Stimulated activated naive B cell treated with anti-CD40 and anti-IgM and Interleukin-4, amounts not matched to agents 10 μg/mL and 1 μg/mL and 100 μg/mL, for 72 hours (primary cell): ENCODE results near the gene GALNS.

ENCODE experiments used
- ATAC-seq, 2 donors: fragments of 150-1000 bp; cut with Tn5 transposase; replicated peaks; 2 replicates each; pipeline ENCODE4 v1.10.0; 2021; ENCODE audit warnings: moderate library complexity in 1 of 2
- DNase-seq: peaks from one replicate; pipeline ENCODE4 v3.0.0; 2021
- H3K27ac Mint-ChIP-seq: one replicate; pipeline ENCODE4 v1.8.0; 2022; ENCODE audit warnings: mild to moderate bottlenecking, mixed read lengths
- H3K27me3 Mint-ChIP-seq, 2 donors: one replicate each; pipeline ENCODE4 v1.8.0; 2022; ENCODE audit warnings: mixed read lengths in 2 of 2
- H3K36me3 Mint-ChIP-seq, 2 donors: one replicate each; pipeline ENCODE4 v1.8.0; 2022; ENCODE audit warnings: mixed read lengths in 2 of 2, mild to moderate bottlenecking in 1 of 2
- H3K4me1 Mint-ChIP-seq, 2 donors: one replicate each; pipeline ENCODE4 v1.8.0; 2022; ENCODE audit warnings: mixed read lengths in 2 of 2, mild to moderate bottlenecking in 1 of 2
- H3K4me3 Mint-ChIP-seq, 2 donors: one replicate each; pipeline ENCODE4 v1.8.0; 2022; ENCODE audit warnings: mild to moderate bottlenecking in 2 of 2, mixed read lengths in 2 of 2, moderate library complexity in 1 of 2
- H3K9me3 Mint-ChIP-seq, 2 donors: one replicate each; pipeline ENCODE4 v1.8.0; 2022; ENCODE audit warnings: mixed read lengths in 2 of 2, mild to moderate bottlenecking in 1 of 2

Gene GALNS

DNA sequence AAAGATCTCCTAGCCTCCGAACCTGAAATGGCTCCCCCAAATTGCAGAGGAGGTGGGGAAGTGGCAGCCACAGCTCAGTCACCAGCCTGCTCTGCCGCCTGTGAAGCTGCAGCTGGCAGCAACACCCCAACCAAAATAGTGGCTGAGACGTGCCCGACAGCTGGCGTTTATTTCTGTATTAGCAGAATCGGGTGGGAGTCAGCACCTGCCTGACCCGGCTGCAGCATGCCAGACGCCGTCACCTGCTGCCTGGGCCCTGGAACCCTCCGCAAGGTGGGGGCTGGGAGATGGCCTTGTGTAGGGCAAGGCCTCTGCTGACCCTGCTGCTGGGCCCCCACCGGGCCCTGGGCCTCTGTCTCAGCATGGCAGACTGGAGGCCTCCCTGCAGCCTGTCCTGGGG, 27.2 kb upstream of the GALNS start:
- Mint-ChIP-seq H3K27ac (no peak overlapping the region), H3K4me1 (peaks cover 11 to 12% of the 10 kb centered on the region in 2 donors), H3K4me3 (no peak overlapping the region), H3K27me3 (no peaks in the 10 kb centered on the region), H3K36me3 (peaks cover 40 to 50% of the 10 kb centered on the region in 2 donors), H3K9me3 (peaks cover 0 to 5% of the 10 kb centered on the region in 2 donors)
- no peak for ATAC-seq
- DNase-seq = no peak

- no peak overlapping the region for H3K27ac Mint-ChIP-seq
- DNase-seq = no peak
- no peak overlapping the region for H3K4me3 Mint-ChIP-seq
- H3K9me3 Mint-ChIP-seq = peaks cover 0 to 5% of the 10 kb centered on the region in 2 donors
- no peaks in the 10 kb centered on the region for H3K27me3 Mint-ChIP-seq
- peaks cover 11 to 12% of the 10 kb centered on the region in 2 donors for H3K4me1 Mint-ChIP-seq
- peaks cover 39 to 52% of the 10 kb centered on the region in 2 donors for H3K36me3 Mint-ChIP-seq
- no peak for ATAC-seq
Observed at GRCh38 chr16:88883117-88883895, 26.6 kb upstream of the GALNS start.

DNA sequence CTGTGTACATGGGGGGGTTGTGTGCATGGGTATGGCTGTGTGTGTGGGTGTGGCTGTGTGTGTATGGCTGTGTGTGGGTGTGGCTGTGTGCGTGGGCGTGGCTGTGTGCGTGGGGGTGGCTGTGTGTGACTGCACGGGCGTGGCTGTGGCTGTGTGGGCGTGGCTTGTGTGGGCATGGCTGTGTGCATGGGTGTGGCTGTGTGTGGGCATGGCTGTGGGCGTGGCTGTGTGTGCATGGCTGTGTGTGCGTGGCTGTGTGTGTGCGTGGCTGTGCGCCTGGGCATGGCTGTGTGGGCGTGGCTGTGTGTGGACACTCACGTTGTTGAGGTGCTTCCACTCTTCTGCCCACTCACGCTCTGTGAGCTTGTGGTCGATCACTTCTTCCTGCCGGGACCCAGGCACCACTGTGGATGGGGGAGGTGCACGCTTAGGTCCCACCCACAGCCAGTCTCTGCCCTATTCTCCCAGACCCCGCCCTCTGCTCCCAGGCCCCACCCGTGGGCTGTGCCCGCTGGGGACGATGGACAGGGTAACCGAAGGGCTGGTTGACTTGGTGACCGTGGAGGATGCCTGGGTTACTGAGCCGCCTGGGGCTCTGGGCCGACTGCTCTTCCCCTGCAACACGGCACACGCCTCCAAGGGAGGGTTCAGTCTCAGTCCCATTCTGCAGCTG, 25.7 kb upstream of the GALNS start:
- H3K4me3 Mint-ChIP-seq = no peak overlapping the region
- H3K9me3 Mint-ChIP-seq = peaks cover 0 to 5% of the 10 kb centered on the region in 2 donors
- H3K36me3 Mint-ChIP-seq = peaks cover 44 to 56% of the 10 kb centered on the region in 2 donors
- H3K27me3 Mint-ChIP-seq = no peaks in the 10 kb centered on the region
- ATAC-seq (peak in 1 of 2 donors; percentile 13), DNase-seq (no peak)
- peak overlapping the region; percentile 79 for H3K27ac Mint-ChIP-seq
- H3K4me1 Mint-ChIP-seq = peaks cover 11 to 12% of the 10 kb centered on the region in 2 donors

DNA sequence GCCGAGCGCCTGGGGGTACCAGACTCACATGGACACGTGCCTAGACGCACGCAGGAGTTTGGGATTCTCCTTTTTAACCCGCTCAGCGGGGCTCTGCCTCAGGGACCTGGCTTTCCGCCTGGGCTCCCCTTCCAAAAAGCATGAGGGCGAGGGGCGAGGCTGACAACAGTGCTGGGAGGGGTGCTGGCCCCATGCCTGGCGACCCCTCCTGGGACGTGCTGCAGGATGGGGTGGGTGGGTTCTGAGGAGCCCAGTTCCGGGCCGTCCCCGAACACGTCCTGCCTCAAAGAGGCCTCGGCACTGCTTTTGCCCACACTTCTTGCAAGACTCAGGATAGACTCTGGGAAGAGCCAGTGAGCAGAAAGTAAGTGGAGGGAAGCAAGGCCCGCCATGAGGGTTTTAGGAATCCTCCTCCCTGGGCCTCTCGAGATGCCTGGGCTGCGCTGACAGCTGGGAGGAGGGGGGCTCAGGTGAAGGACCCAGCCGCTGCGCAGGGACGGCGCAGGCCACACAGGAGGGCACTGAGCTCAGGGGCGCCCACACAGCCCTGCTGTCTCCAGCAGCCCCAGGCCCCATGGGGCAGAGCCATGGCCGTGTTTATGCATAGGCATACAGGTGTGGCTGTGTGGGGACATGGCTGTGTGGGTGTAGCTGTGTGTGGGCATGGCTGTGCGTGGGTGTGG, 25.1 kb upstream of the GALNS start:
- Mint-ChIP-seq H3K36me3 (peaks cover 41 to 56% of the 10 kb centered on the region in 2 donors), H3K4me1 (peaks cover 11 to 12% of the 10 kb centered on the region in 2 donors), H3K9me3 (peaks cover 0 to 5% of the 10 kb centered on the region in 2 donors), H3K27ac (peak overlapping the region; percentile 79), H3K27me3 (no peaks in the 10 kb centered on the region), H3K4me3 (no peak overlapping the region)
- DNase-seq = no peak
- ATAC-seq = peak in 1 of 2 donors; percentile 8

DNA sequence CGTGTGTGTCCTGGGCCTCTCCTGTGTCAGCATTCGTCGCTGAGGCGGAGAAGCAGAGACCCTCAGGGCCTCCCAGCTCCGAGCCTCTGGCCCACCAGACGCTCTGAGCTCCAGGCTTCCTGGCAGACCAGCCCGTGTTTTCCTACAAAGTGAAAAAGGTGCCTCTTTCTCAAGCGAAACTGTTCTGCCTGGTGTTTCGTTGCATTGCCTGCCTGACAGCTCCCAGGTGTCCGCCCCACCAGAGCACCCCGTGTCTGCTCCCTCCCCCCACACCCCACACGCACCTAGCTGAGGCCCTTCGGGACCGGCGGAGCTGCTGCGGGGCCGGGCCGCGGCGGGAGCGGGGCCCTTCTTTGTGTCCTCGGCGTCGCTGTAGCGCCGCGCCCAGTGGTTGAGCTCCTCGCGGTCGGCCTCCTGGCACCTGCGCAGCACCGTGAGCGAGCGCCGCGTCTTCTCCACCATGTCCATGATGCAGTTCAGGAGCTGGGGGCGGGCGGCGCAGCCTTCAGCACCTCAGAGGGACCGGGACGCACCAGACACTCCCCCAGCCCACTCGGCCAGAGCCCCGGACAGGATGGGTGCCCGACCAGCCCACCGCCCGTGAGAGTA, 24.4 kb upstream of the GALNS start:
- Mint-ChIP-seq H3K9me3 (peaks cover 0 to 5% of the 10 kb centered on the region in 2 donors), H3K36me3 (peaks cover 46 to 60% of the 10 kb centered on the region in 2 donors), H3K27me3 (no peaks in the 10 kb centered on the region), H3K27ac (no peak overlapping the region), H3K4me3 (no peak overlapping the region), H3K4me1 (peaks cover 11 to 12% of the 10 kb centered on the region in 2 donors)
- DNase-seq = no peak
- ATAC-seq = no peak

DNA sequence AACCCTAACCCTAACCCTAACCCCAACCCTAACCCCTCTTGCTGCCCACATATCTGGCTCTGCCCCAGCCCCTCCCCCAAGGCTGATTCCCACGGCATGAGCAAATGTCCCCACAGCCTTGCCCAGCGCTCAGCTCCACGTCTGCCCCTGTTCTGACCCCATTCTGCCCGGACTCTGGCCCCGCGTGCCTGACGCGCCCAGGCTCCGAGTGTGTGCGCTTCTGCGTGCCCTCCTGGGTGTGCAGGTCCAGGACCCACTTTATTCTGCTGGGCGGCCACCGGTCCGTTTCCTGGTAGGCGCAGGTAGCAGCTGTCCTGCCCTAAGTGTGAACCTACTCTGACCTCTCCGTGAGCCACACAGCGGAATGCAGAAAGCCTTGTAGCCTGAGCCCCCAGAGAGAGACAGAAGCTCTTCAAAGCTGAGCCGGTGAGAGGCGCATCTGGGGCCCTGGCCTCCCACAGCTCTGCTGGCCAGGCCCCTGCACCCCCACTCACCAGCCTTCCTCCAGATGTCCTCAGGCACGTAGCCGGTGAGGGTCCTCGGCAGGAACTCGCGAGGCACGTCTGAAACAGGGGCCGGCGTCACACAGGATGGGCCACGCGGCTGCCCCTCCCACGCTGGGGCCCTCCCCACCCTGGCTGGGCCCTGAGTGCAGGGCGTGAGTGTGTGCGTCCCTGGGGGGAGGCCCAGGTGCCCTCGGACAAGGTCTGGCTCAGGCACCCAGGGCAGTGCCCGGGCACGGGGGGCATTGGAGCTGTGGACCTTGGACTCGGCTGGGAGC, 23.7 kb upstream of the GALNS start:
- H3K36me3 Mint-ChIP-seq = peaks cover 51 to 66% of the 10 kb centered on the region in 2 donors
- H3K4me3 Mint-ChIP-seq = no peak overlapping the region
- peak overlapping the region; percentile 89 for H3K27ac Mint-ChIP-seq
- DNase-seq (no peak), ATAC-seq (no peak)
- H3K27me3 Mint-ChIP-seq = no peaks in the 10 kb centered on the region
- peaks cover 0 to 5% of the 10 kb centered on the region in 2 donors for H3K9me3 Mint-ChIP-seq
- peaks cover 11 to 12% of the 10 kb centered on the region in 2 donors for H3K4me1 Mint-ChIP-seq

- Mint-ChIP-seq H3K4me3 (no peak overlapping the region), H3K9me3 (peaks cover 0 to 5% of the 10 kb centered on the region in 2 donors), H3K4me1 (peaks cover 11 to 12% of the 10 kb centered on the region in 2 donors), H3K36me3 (peaks cover 52 to 68% of the 10 kb centered on the region in 2 donors), H3K27me3 (no peaks in the 10 kb centered on the region), H3K27ac (peak overlapping the region; percentile 89)
- no peak for ATAC-seq
- DNase-seq = no peak
Observed at GRCh38 chr16:88879788-88880055, 23.0 kb upstream of the GALNS start.

DNA sequence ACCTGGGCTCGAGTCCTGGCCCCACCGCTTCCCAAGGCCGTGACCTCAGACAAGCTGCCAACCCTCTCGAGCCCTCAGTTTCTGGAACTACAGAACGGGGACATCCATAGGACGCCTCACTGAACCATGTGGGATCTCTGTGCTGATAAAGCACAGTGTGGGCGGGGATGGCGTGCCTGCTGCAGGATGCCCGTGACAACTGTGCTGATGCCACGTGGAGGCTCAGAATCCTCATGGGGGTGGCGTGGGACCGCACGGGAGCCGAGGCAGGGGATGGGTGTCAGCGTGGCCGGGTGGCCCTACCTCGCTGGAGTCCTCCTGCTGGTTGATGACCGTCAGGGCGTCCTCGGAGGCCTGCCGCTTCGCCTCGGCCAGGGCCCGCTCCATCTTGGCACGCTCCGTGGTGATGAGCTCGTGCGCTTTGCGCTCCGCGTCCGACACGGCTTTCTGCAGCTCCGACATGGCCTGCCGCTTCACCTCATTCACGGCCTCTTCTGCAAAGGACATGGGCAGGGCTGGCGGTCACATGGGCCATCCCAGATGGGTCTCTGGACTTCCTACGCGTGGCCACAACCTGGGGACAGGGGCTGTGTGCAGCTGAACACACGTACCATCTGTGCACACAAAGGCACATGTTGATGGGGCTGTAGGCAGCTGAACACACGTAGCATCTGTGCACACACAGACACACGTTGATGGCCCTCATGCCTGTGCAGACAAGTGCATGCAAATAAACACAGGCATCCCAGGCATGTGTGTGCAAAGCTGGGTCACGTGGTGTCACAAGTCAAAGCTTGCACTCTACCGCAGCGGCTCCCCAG, 22.4 kb upstream of the GALNS start:
- Mint-ChIP-seq H3K4me1 (peaks cover 11 to 12% of the 10 kb centered on the region in 2 donors), H3K36me3 (peaks cover 48 to 69% of the 10 kb centered on the region in 2 donors), H3K27ac (no peak overlapping the region), H3K9me3 (peaks cover 0 to 5% of the 10 kb centered on the region in 2 donors), H3K27me3 (no peaks in the 10 kb centered on the region), H3K4me3 (no peak overlapping the region)
- DNase-seq (no peak), ATAC-seq (no peak)

DNA sequence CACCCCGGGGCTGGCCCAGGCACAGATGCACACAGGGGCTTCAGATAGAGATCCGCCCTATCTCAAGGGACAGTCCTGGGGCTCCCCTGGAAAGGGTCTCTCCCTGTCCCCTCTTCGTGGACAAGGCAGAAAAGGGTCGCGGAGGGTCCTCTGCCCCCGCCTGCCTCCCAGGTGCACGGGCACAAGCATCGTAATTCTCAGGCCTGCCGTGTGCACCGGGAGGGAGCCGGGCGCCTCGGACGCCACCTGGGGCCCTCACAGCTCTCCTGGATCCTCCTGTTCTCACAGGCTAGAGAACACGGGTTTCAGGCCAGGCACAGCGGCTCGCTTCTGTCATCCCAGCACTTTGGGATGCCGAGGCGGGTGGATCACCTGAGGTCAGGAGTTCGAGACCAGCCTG, 21.6 kb upstream of the GALNS start:
- no peak for DNase-seq
- Mint-ChIP-seq H3K9me3 (peaks cover 0 to 5% of the 10 kb centered on the region in 2 donors), H3K4me3 (no peak overlapping the region), H3K36me3 (peaks cover 48 to 71% of the 10 kb centered on the region in 2 donors), H3K27me3 (no peaks in the 10 kb centered on the region), H3K27ac (no peak overlapping the region), H3K4me1 (peaks cover 11 to 12% of the 10 kb centered on the region in 2 donors)
- ATAC-seq = no peak

- peaks cover 42 to 64% of the 10 kb centered on the region in 2 donors for H3K36me3 Mint-ChIP-seq
- ATAC-seq = no peak
Observed at GRCh38 chr16:88877564-88878289, 21.0 kb upstream of the GALNS start.

DNA sequence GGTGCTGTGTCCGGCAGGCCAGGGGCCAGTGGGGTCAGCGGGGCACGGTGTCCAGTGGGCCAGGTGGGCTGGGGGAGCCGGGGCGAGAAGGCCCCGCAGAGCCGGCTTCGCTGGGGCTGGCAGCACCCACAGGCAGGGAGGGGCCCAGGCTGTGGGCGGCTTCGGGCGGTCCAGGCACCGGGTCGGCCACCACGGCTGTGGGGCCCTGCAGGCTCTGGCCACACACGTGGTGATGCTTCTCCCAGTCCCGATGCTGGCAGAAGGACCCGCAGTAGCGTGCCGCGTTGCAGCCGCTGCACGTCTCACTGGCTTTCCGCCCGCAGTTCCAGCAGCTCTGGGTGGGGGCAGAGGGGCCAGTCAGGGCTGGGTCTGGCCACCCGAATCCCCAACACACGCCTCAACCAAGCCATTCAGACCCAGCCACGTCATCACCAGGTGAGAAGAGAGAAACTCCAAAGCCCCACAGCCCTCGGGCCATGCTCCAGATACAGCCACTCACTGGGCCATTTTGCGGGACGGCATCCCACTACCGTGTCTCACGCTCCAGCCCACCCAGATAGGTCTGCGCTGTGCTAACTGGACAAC, 20.3 kb upstream of the GALNS start:
- Mint-ChIP-seq H3K4me1 (peaks cover 4 to 6% of the 10 kb centered on the region in 2 donors), H3K36me3 (peaks cover 36 to 57% of the 10 kb centered on the region in 2 donors), H3K4me3 (no peak overlapping the region), H3K27me3 (no peaks in the 10 kb centered on the region), H3K9me3 (peaks cover 0 to under 1% of the 10 kb centered on the region in 2 donors), H3K27ac (no peak overlapping the region)
- DNase-seq (no peak), ATAC-seq (no peak)

More at GRCh38 chr16:88877564-88878289, 21.0 kb upstream of the GALNS start:
- H3K4me3 Mint-ChIP-seq = no peak overlapping the region
- peak overlapping the region; percentile 84 for H3K27ac Mint-ChIP-seq
- H3K27me3 Mint-ChIP-seq = no peaks in the 10 kb centered on the region
- peaks cover 8 to 9% of the 10 kb centered on the region in 2 donors for H3K4me1 Mint-ChIP-seq
- H3K9me3 Mint-ChIP-seq = peaks cover 0 to 5% of the 10 kb centered on the region in 2 donors
- DNase-seq = no peak

GRCh38 chr16:88875703-88876234, 19.0 kb upstream of the GALNS start:
- Mint-ChIP-seq H3K27ac (no peak overlapping the region), H3K4me3 (no peak overlapping the region), H3K36me3 (peaks cover 30 to 49% of the 10 kb centered on the region in 2 donors), H3K9me3 (no peaks in the 10 kb centered on the region), H3K27me3 (peaks cover 1 to 7% of the 10 kb centered on the region in 2 donors), H3K4me1 (peaks cover 9 to 14% of the 10 kb centered on the region in 2 donors)
- DNase-seq (no peak), ATAC-seq (no peak)
